HFF-Myc (cell line): ENCODE results near the gene FAT1.

ENCODE experiments used
- DNase-seq: peaks from one replicate; pipeline ENCODE4 v3.0.0-alpha.2; 2011; ENCODE audit warnings: low read depth; ENCODE audit errors: extremely low read depth
- H3K4me3 ChIP-seq: replicated peaks from 2 replicates; pipeline ENCODE4 v1.5.1; 2011; ENCODE audit warnings: low read depth, mild to moderate bottlenecking, control low read depth, low read length
- TF ChIP-seq, protein P1 (sequence below): IDR thresholded peaks from 2 replicates; pipeline ENCODE4 v1.5.1; 2012; ENCODE audit warnings: mild to moderate bottlenecking, low read depth, low read length, control low read depth; ENCODE audit errors: missing control alignments

Gene FAT1

DNA sequence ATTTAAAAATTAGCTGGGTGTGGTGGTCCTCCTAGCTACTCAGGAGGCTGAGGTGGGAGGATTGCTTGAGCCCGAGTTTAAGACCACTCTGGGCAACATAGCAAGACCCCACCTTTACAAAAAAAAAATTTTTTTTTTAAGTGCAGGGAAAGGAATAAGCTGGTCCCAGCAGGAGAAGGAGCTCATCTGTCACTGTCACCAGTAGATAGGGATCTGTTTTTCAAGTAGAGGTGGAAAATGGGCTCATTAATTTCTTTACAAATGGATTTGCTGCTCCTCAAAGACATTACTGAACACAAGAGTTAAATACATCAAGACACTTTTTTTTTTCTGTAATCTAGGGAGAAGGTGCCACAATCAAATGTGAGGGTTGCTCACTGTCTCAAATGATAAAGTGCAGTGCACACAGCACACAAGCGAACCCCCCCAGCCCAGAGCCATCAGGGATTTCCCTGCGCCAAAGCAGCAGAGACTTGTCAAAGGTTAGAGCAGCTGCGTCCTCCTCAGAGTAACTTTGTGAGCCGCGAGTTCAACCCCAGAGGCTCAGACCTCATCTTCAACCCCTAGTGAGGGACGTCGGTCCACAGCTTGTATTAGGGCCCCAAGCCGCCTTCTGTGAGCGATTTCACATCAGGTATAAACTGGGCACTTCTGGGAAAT lies 154.0 kb downstream of the FAT1 start:
- TF ChIP-seq, protein P1, sequence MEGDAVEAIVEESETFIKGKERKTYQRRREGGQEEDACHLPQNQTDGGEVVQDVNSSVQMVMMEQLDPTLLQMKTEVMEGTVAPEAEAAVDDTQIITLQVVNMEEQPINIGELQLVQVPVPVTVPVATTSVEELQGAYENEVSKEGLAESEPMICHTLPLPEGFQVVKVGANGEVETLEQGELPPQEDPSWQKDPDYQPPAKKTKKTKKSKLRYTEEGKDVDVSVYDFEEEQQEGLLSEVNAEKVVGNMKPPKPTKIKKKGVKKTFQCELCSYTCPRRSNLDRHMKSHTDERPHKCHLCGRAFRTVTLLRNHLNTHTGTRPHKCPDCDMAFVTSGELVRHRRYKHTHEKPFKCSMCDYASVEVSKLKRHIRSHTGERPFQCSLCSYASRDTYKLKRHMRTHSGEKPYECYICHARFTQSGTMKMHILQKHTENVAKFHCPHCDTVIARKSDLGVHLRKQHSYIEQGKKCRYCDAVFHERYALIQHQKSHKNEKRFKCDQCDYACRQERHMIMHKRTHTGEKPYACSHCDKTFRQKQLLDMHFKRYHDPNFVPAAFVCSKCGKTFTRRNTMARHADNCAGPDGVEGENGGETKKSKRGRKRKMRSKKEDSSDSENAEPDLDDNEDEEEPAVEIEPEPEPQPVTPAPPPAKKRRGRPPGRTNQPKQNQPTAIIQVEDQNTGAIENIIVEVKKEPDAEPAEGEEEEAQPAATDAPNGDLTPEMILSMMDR = no peak
- no peak overlapping the region for H3K4me3 ChIP-seq
- no peak for DNase-seq

DNA sequence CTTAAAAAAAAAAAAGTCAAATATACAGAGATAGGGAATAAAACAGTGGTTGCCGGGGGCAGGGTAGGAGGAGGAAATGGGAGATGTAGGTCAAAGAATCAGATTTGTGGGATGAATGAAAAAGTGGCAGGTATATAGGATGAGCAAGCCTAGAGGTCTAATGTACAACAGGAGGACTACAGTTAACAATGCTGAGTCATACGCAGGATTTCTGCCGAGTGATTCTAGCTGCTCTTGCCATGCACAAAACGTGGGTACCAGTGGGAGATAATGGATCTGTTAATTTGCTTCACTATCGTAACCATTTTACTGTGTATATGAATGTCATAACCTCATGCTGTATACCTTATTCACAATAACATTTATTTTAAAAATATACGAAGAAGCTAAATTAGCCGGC lies 157.6 kb downstream of the FAT1 start:
- no peak overlapping the region for H3K4me3 ChIP-seq
- DNase-seq = no peak
- TF ChIP-seq, protein P1 = no peak

DNA sequence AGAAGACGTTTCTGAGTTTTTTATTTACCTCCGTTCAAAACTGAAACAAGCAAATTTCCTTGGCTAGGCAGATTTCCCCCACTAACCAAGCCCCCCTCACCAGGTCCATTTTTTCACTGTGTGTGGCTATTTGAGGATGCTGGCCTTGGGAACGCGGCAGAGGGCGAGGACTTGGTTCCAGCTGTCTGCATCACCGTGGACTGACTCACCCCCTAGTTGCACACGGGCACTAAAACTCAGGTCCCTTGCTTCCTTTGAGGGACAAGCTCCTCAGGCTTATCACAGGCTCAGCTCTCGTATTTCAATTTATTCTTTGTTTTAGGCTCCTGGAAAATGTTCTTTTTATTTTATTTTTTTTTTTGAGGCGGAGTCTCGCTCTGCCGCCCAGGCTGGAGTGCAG lies 159.9 kb downstream of the FAT1 start:
- H3K4me3 ChIP-seq = no peak overlapping the region
- TF ChIP-seq, protein P1 = no peak
- no peak for DNase-seq

DNA sequence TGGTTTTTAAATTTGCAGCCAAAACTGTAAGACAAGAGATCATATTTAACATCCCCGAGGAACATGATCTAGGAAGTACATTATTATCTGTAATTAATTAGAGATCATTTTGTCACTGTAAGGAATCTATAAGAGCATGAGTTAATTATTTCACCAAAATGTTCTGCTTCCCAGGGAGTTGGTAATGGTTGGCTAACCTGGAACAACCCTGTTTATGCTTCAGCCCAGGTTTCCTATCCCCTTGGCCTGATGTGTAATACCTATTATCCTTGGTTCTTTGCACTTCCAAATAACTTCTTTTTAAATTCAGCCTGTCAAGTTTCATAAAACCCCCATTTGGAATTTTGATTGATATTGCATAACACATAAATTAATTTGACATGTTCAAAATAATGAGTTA lies 161.9 kb downstream of the FAT1 start:
- DNase-seq = no peak
- TF ChIP-seq, protein P1 = no peak
- H3K4me3 ChIP-seq = no peak overlapping the region

DNA sequence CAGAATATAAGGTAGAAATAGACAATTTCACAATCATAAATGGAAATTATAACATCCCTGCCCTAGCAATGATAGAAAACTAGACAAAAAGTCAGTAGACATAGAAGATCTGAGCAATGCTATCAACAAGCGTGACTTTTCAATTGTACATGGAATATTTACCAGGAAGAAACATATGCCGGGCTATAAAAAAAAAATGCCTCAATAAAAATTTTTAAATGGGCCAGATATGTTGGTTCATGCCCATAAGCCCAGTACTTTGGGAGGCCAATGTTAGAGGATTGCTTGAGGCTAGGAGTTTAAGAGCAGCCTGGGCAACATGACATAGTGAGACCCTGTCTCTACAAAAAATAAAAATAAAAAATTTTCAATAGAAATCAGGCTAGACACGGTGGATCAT lies 163.0 kb downstream of the FAT1 start:
- DNase-seq = no peak
- TF ChIP-seq, protein P1 = no peak
- H3K4me3 ChIP-seq = no peak overlapping the region

DNA sequence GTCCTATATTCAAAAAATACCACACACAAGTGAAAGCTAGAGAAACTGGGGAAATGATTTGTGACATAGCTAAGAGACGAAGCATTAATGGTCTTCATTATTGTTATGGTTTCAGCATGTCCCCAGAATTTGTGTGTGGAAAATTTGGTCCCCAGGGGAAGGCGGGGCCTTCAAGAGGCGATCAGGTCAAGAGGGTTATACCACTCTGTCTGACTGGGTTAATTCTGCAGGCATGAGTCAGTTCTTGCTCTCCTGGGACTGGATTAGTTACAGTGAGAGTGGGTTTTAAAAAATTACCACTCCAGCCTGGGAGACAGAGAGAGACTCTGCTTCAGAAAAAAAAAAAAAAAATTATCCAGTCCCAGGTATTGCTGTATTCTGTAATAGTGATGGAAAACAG lies 166.2 kb downstream of the FAT1 start:
- TF ChIP-seq, protein P1 = no peak
- DNase-seq = no peak
- H3K4me3 ChIP-seq = no peak overlapping the region

DNA sequence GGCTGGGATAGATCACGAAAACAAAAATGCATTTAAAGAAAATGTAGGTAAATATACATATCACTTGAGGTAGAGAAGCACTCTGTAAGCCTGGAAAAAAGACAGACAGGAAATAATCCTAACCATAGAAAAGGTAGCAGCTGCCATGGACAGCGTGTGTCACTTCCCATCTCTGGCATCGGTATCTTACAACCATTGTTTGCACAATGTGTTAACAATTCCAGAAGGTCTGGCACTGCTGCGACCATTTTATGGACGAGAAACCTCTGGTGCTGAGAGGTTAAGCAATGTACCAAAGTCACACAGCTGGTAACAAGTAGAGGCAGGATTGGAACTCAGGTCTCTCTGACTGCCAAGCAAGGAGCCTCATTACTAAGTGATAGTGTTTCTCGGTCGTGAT lies 166.6 kb downstream of the FAT1 start:
- DNase-seq = no peak
- TF ChIP-seq, protein P1 = no peak
- H3K4me3 ChIP-seq = no peak overlapping the region
